Activated CD4-positive, alpha-beta T cell treated with anti-CD3 and anti-CD28 coated beads, Interleukin-2, amount 50 U/mL, for 24 hours (primary cell): Measurements from ENCODE around the gene NME5.
"Not testable (repeated sequence)": the region's sequence is repeated elsewhere in the genome, so short reads cannot be mapped to it uniquely, and the experiment has no call there.

Experiments
- DNase-seq, 2 donors: peaks; one replicate each; pipeline ENCODE4 v3.0.0-alpha.2; 2020; ENCODE audit warnings: low read depth in 1 of 2, low spot score in 1 of 2

NME5 gene

GRCh38 chr5:138082033-138082432, 57.2 kb downstream of the NME5 start:
- DNase-seq: no peak

GRCh38 chr5:138078006-138078643, 61.1 kb downstream of the NME5 start:
- no peak for DNase-seq

- DNase-seq: peak in 1 of 2 donors; percentile 48
Observed at GRCh38 chr5:138077064-138077696, 62.0 kb downstream of the NME5 start.

GRCh38 chr5:138070026-138070425, 69.2 kb downstream of the NME5 start:
- not testable (repeated sequence) for DNase-seq

GRCh38 chr5:138068742-138069600, 70.3 kb downstream of the NME5 start:
- peak; percentile 59 to 66 for DNase-seq

- DNase-seq: no peak
Observed at GRCh38 chr5:138067945-138068344, 71.3 kb downstream of the NME5 start.
